IPS-18c (cell line): ENCODE data around the gene COL6A3.

Source experiments
- H3K4me3 ChIP-seq: 2 replicates; pipeline ENCODE4 v1.7.0; 2013; ENCODE audit warnings: low read depth, mild to moderate bottlenecking, low read length, moderate library complexity; ENCODE audit not compliant: insufficient read depth
- H3K9me3 ChIP-seq: one replicate; pipeline ENCODE4 v1.6.1; 2013; ENCODE audit warnings: mild to moderate bottlenecking, low read length, moderate library complexity; ENCODE audit not compliant: control insufficient read depth, insufficient read depth

The COL6A3 gene

GRCh38 chr2:237301595-237301994 lies 112.4 kb downstream of the COL6A3 start:
- Histone ChIP-seq H3K4me3 (no peak overlapping the region), H3K9me3 (peaks cover 5% of the 10 kb centered on the region)

- H3K9me3 ChIP-seq = peaks cover 5% of the 10 kb centered on the region
- H3K4me3 ChIP-seq = no peak overlapping the region
Observed at GRCh38 chr2:237300739-237301138, 113.2 kb downstream of the COL6A3 start.

- H3K9me3 ChIP-seq = peaks cover 5% of the 10 kb centered on the region
- H3K4me3 ChIP-seq = no peak overlapping the region
Observed at GRCh38 chr2:237299906-237300305, 114.1 kb downstream of the COL6A3 start.

GRCh38 chr2:237298151-237299118 lies 115.5 kb downstream of the COL6A3 start:
- Histone ChIP-seq H3K9me3 (peaks cover 1% of the 10 kb centered on the region), H3K4me3 (no peak overlapping the region)

- Histone ChIP-seq H3K9me3 (no peaks in the 10 kb centered on the region), H3K4me3 (no peak overlapping the region)
Observed at GRCh38 chr2:237297421-237298150, 116.4 kb downstream of the COL6A3 start.

- Histone ChIP-seq H3K4me3 (no peak overlapping the region), H3K9me3 (no peaks in the 10 kb centered on the region)
Observed at GRCh38 chr2:237296756-237297155, 117.2 kb downstream of the COL6A3 start.

GRCh38 chr2:237295889-237296480 lies 118.0 kb downstream of the COL6A3 start:
- H3K4me3 ChIP-seq = no peak overlapping the region
- no peaks in the 10 kb centered on the region for H3K9me3 ChIP-seq

GRCh38 chr2:237294460-237294859 lies 119.5 kb downstream of the COL6A3 start:
- no peaks in the 10 kb centered on the region for H3K9me3 ChIP-seq
- H3K4me3 ChIP-seq = no peak overlapping the region

- H3K4me3 ChIP-seq = no peak overlapping the region
- no peaks in the 10 kb centered on the region for H3K9me3 ChIP-seq
Observed at GRCh38 chr2:237293978-237294377, 120.0 kb downstream of the COL6A3 start.

GRCh38 chr2:237291138-237291792 lies 122.7 kb downstream of the COL6A3 start:
- Histone ChIP-seq H3K9me3 (no peaks in the 10 kb centered on the region), H3K4me3 (no peak overlapping the region)

GRCh38 chr2:237290261-237290660 lies 123.7 kb downstream of the COL6A3 start:
- Histone ChIP-seq H3K9me3 (no peaks in the 10 kb centered on the region), H3K4me3 (no peak overlapping the region)

- H3K9me3 ChIP-seq = no peaks in the 10 kb centered on the region
- no peak overlapping the region for H3K4me3 ChIP-seq
Observed at GRCh38 chr2:237289139-237289538, 124.8 kb downstream of the COL6A3 start.

GRCh38 chr2:237287872-237288271 lies 126.1 kb downstream of the COL6A3 start:
- Histone ChIP-seq H3K4me3 (no peak overlapping the region), H3K9me3 (no peaks in the 10 kb centered on the region)

GRCh38 chr2:237283131-237283928 lies 130.6 kb downstream of the COL6A3 start:
- no peak overlapping the region for H3K4me3 ChIP-seq

GRCh38 chr2:237282568-237283128 lies 131.3 kb downstream of the COL6A3 start:
- no peak overlapping the region for H3K4me3 ChIP-seq
- H3K9me3 ChIP-seq = no peaks in the 10 kb centered on the region

More at GRCh38 chr2:237283131-237283928, 130.6 kb downstream of the COL6A3 start:
- H3K9me3 ChIP-seq = no peaks in the 10 kb centered on the region

GRCh38 chr2:237281836-237282306 lies 132.1 kb downstream of the COL6A3 start:
- no peak overlapping the region for H3K4me3 ChIP-seq

More at GRCh38 chr2:237281836-237282306, 132.1 kb downstream of the COL6A3 start:
- H3K9me3 ChIP-seq = no peaks in the 10 kb centered on the region
